Ascending aorta (tissue), 2 donors: Measurements from ENCODE around the gene SCMH1. TPM values are rescaled to one million over a fixed set of nuclear protein-coding genes. Genes with fewer than 3 reads are reported as not detected.

Experiments
- DNase-seq, 2 donors: peaks; one replicate each; pipeline ENCODE4 v3.0.0-alpha.2; 2019; ENCODE audit warnings: low spot score in 2 of 2
- H3K27ac ChIP-seq, 2 donors: fragments of 200-600 bp; sonication (generic); one replicate each; pipeline ENCODE4 v1.5.1; 2016 to 2017; ENCODE audit warnings: mild to moderate bottlenecking in 1 of 2
- H3K27me3 ChIP-seq: fragments of 200-600 bp; sonication (generic); one replicate; pipeline ENCODE4 v1.5.1; 2017
- H3K36me3 ChIP-seq, 2 donors: fragments of 200-600 bp; sonication (generic); one replicate each; pipeline ENCODE4 v1.5.1; 2016
- H3K4me1 ChIP-seq, 2 donors: fragments of 200-600 bp; sonication (generic); one replicate each; pipeline ENCODE4 v1.5.1; 2016 to 2017; ENCODE audit warnings: mild to moderate bottlenecking in 1 of 2
- H3K4me3 ChIP-seq, 2 donors: fragments of 200-600 bp; sonication (generic); one replicate each; pipeline ENCODE4 v1.5.1; 2016 to 2017; ENCODE audit warnings: mild to moderate bottlenecking in 1 of 2
- H3K9me3 ChIP-seq, 2 donors: fragments of 200-600 bp; sonication (generic); one replicate each; pipeline ENCODE4 v1.5.1; 2016
- CTCF ChIP-seq, 3 experiments: fragments of 200-600 bp in 2 of 3; fragments of 450-650 bp in 1 of 3; sonication (generic) in 2 of 3; IDR thresholded peaks; one replicate each; pipeline ENCODE4 v1.5.1; 2016 to 2019; ENCODE audit warnings: antibody characterized with exemption in 3 of 3, mild to moderate bottlenecking in 1 of 3, moderate library complexity in 1 of 3
- intact Hi-C: fragments of 100-400 bp; cut with DNase I; formaldehyde crosslinking; loops from one replicate; pipeline ENCODE4 v1.15.1; 2023
- total RNA-seq: library from RNA; depleted of rRNA; stranded (reverse); fragments of >200 nt; gene quantifications from one replicate; pipeline ENCODE4 v1.1.0, GENCODE V29; 2016

The SCMH1 gene
- total RNA-seq, 1 donor from 2014 or later, result 55.9 TPM

- no peak for TF ChIP-seq CTCF (IDR thresholded peaks at IDR 0.05)
- DNase-seq, result no peak
- Histone ChIP-seq H3K4me3 (no peak overlapping the region), H3K27me3 (no peaks in the 10 kb centered on the region), H3K27ac (no peak overlapping the region), H3K4me1 (no peaks in the 10 kb centered on the region), H3K9me3 (peaks cover 0 to 4% of the 10 kb centered on the region in 2 donors), H3K36me3 (peaks cover 0 to 5% of the 10 kb centered on the region in 2 donors)
- intact Hi-C loops, result no loop called here
Measured at GRCh38 chr1:41169066-41169798, 72.9 kb downstream of the SCMH1 start.

- Histone ChIP-seq H3K9me3 (peaks cover 0 to 4% of the 10 kb centered on the region in 2 donors), H3K36me3 (peaks cover 1 to 5% of the 10 kb centered on the region in 2 donors), H3K27me3 (no peaks in the 10 kb centered on the region), H3K4me1 (no peaks in the 10 kb centered on the region), H3K27ac (no peak overlapping the region), H3K4me3 (no peak overlapping the region)
- DNase-seq, result no peak
- no peak for TF ChIP-seq CTCF (IDR thresholded peaks at IDR 0.05)
- intact Hi-C loops, result no loop called here
Measured at GRCh38 chr1:41167667-41168066, 74.4 kb downstream of the SCMH1 start.

GRCh38 chr1:41164727-41165126 is 77.4 kb downstream of the SCMH1 start:
- Histone ChIP-seq H3K27ac (no peak overlapping the region), H3K27me3 (no peaks in the 10 kb centered on the region), H3K4me1 (no peaks in the 10 kb centered on the region), H3K4me3 (no peak overlapping the region), H3K36me3 (peaks cover 5 to 7% of the 10 kb centered on the region in 2 donors), H3K9me3 (peaks cover 0 to 4% of the 10 kb centered on the region in 2 donors)
- intact Hi-C loops, result no loop called here
- no peak for DNase-seq
- no peak for TF ChIP-seq CTCF (IDR thresholded peaks at IDR 0.05)

GRCh38 chr1:41162441-41162840 is 79.7 kb downstream of the SCMH1 start:
- Histone ChIP-seq H3K36me3 (peaks cover 0 to 10% of the 10 kb centered on the region in 2 donors), H3K27ac (no peak overlapping the region), H3K4me3 (no peak overlapping the region), H3K27me3 (no peaks in the 10 kb centered on the region), H3K4me1 (no peaks in the 10 kb centered on the region), H3K9me3 (no peaks in the 10 kb centered on the region)
- no peak for TF ChIP-seq CTCF (IDR thresholded peaks at IDR 0.05)
- intact Hi-C loops, result no loop called here
- no peak for DNase-seq

- intact Hi-C loops, result no loop called here
- H3K4me3 ChIP-seq, result no peak overlapping the region
- H3K27me3 ChIP-seq, result no peaks in the 10 kb centered on the region
- no peaks in the 10 kb centered on the region for H3K9me3 ChIP-seq
- peaks cover 0 to 10% of the 10 kb centered on the region in 2 donors for H3K36me3 ChIP-seq
- TF ChIP-seq CTCF (IDR thresholded peaks at IDR 0.05), result no peak
- no peak overlapping the region for H3K27ac ChIP-seq
- no peak for DNase-seq
- no peaks in the 10 kb centered on the region for H3K4me1 ChIP-seq
Measured at GRCh38 chr1:41161846-41162245, 80.3 kb downstream of the SCMH1 start.
